ENCODE data around the gene MYL6. TPM values are rescaled to one million over a fixed set of nuclear protein-coding genes. Genes with fewer than 3 reads are reported as not detected.
A peak's percentile ranks its signal among the peaks of the same experiment; 100 is the strongest.

The MYL6 gene
- total and polyA plus RNA-seq, 8 donors, result 1,768 to 2,250 (median 1,922) TPM

DNA sequence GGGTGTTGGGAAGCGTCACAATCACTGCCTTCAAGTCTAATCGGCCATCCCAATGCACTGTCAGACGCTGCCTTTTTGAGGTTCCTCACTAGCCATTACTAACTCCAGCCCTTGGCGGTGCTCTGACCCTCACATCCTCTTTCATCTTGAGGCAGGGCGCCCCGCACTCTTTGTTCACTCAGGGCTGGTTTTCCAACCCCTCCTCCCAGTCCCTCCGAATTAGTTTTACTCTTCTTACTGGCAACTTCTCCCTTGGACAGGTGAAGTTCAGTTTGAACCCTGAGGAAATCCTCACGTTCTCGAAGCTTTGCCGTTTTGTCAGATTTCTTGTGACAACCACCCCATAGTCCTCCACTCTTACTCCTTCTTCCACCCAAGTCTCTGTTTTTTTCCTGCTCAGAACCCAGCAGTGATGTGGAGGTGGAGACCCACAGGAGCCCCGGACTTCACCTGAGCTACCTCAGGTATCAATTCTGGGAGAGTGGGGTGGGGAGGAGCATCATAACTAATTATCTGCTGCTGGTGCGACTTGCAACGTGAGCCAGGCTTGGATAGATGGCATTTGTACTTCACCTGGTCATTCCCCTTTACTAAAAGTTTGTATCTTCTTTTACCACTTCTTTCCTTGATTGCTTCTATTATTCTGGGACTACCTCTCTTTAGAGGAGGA, 39.3 kb upstream of the MYL6 start:
- Histone ChIP-seq H3K4me1 (peaks cover 15 to 41% of the 10 kb centered on the region in 2 donors), H3K27me3 (no peaks in the 10 kb centered on the region), H3K9me3 (no peaks in the 10 kb centered on the region), H3K36me3 (peaks cover 0 to 32% of the 10 kb centered on the region in 2 donors), H3K27ac (peak overlapping the region; percentile 91 to 95), H3K4me3 (peak overlapping the region; percentile 56 to 66)
- peak; percentile 2 for ATAC-seq
- DNase-seq, result no peak
- intact Hi-C loops (cut with DNase I), result no loop called here
- no peak for TF ChIP-seq CTCF (IDR thresholded peaks at IDR 0.05)

GRCh38 chr12:56119361-56119796, 38.8 kb upstream of the MYL6 start:
- DNase-seq (peak in 3 of 4 donors; percentile 69 to 92 (median 77)), ATAC-seq (peak; percentile 56)
- H3K4me1 ChIP-seq, result peaks cover 15 to 47% of the 10 kb centered on the region in 2 donors
- peak overlapping the region in 1 of 2 donors; percentile 66 for H3K4me3 ChIP-seq
- no peaks in the 10 kb centered on the region for H3K9me3 ChIP-seq
- TF ChIP-seq CTCF (IDR thresholded peaks at IDR 0.05), result peak; percentile 64 to 65
- peaks cover 0 to 29% of the 10 kb centered on the region in 2 donors for H3K36me3 ChIP-seq
- H3K27ac ChIP-seq, result peak overlapping the region in 1 of 2 donors; percentile 95
- no peaks in the 10 kb centered on the region for H3K27me3 ChIP-seq
- intact Hi-C loops (cut with DNase I), result no loop called here

DNA sequence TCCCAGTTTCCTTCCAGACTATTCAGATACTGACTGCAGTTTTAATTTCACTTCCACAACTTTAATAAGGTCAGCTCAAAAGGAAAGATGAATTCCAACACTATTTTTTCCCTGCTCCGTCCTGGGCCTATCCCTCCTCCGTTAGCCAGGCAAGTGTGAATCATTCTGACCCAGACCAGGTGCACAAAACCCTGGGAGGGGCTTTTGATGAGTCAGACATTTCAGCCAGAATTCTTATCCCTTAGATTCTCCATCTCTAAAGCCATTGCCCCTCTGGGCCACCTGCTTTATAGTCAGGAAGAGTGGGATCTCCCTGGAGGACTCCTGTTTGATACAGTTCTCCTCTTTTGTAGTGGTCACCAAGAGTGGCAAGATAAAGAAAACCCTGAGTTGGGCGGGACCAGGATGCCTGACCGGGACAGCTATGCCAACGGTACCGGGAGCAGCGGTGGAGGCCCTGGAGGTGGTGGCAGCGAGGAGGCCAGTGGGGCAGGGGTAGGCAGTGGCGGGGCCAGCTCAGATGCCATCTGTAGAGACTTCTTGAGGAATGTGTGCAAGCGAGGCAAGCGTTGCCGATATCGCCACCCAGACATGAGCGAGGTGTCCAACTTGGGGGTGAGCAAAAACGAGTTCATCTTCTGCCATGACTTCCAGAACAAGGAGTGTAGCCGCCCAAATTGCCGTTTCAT, 37.9 kb upstream of the MYL6 start:
- peaks cover 0 to 29% of the 10 kb centered on the region in 2 donors for H3K36me3 ChIP-seq
- ATAC-seq (no peak), DNase-seq (peak in 1 of 4 donors; percentile 79)
- intact Hi-C loops (cut with DNase I), result loop anchor here in 1 of 2 donors (5.0 kb wide), 1 partner anchor 67 kb away; the partner anchor contains the start of gene SMARCC2
- H3K4me3 ChIP-seq, result no peak overlapping the region
- no peaks in the 10 kb centered on the region for H3K9me3 ChIP-seq
- H3K27ac ChIP-seq, result peak overlapping the region in 1 of 2 donors; percentile 50
- H3K4me1 ChIP-seq, result peaks cover 15 to 49% of the 10 kb centered on the region in 2 donors
- H3K27me3 ChIP-seq, result no peaks in the 10 kb centered on the region
- TF ChIP-seq CTCF (IDR thresholded peaks at IDR 0.05), result no peak

DNA sequence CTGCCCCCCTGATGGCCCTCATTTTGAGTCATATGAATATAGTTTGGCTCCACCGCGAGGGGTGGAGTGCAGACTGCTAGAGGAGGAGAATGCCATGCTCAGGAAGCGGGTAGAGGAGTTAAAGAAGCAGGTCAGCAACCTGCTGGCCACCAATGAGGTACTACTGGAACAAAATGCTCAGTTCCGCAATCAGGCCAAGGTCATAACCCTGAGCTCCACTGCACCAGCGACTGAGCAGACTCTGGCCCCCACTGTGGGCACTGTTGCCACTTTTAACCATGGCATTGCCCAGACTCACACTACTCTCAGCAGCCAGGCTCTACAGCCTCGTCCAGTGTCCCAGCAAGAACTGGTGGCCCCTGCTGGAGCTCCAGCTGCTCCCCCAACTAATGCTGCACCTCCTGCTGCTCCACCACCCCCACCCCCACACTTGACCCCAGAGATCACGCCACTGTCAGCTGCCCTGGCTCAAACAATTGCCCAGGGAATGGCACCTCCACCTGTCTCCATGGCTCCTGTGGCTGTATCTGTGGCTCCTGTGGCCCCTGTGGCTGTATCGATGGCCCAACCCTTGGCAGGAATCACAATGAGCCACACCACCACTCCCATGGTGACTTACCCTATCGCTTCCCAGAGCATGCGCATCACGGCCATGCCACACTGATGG, 36.8 kb upstream of the MYL6 start:
- Histone ChIP-seq H3K27me3 (no peaks in the 10 kb centered on the region), H3K9me3 (no peaks in the 10 kb centered on the region), H3K36me3 (peaks cover 0 to 29% of the 10 kb centered on the region in 2 donors), H3K4me3 (no peak overlapping the region), H3K27ac (no peak overlapping the region), H3K4me1 (peaks cover 21 to 55% of the 10 kb centered on the region in 2 donors)
- ATAC-seq (no peak), DNase-seq (no peak)
- intact Hi-C loops (cut with DNase I), result loop anchor here in 1 of 2 donors (5.0 kb wide), 1 partner anchor 66 kb away; the partner anchor contains the start of gene SMARCC2
- no peak for TF ChIP-seq CTCF (IDR thresholded peaks at IDR 0.05)

Data from left lung (tissue), 10 donors.